ENCODE results near the gene SELENOS.

- no peak for TF ChIP-seq HOXA7 (CRISPR knock-in tag; IDR thresholded peaks at IDR 0.05)
- peak; percentile 44 for TF ChIP-seq CTCF (IDR thresholded peaks at IDR 0.05)
- TF ChIP-seq POLR2A (IDR thresholded peaks at IDR 0.05; ENCODE audit: low read length), result peak; percentile 93
- TF ChIP-seq MAX (IDR thresholded peaks at IDR 0.05), result peak; percentile 90
- no peak for TF ChIP-seq CHD4 (IDR thresholded peaks at IDR 0.05; ENCODE audit: borderline replicate concordance)
- no peak for TF ChIP-seq RARB (CRISPR knock-in tag; IDR thresholded peaks at IDR 0.05)
- TF ChIP-seq USF2 (IDR thresholded peaks at IDR 0.05), result peak; percentile 71
Measured at GRCh38 chr15:101251830-101252820, 25.2 kb downstream of the SELENOS start, which contains the start of gene CHSY1.
